Stimulated activated CD8-positive, alpha-beta memory T cell treated with anti-CD3 and anti-CD28 coated beads, Interleukin-7, amount 100 ng/mL, for 4 hours (primary cell): ENCODE results near the gene SLC35A4.
"Not testable (repeated sequence)": the region's sequence is repeated elsewhere in the genome, so short reads cannot be mapped to it uniquely, and the experiment has no call there.

Experiments used
- DNase-seq, 2 donors: peaks; one replicate each; pipeline ENCODE4 v3.0.0-alpha.2; 2020; ENCODE audit warnings: low read depth in 2 of 2

The SLC35A4 gene

GRCh38 chr5:140558542-140558941 lies 6.1 kb upstream of the SLC35A4 start:
- DNase-seq, result no peak

GRCh38 chr5:140560227-140560626 lies 4.4 kb upstream of the SLC35A4 start:
- DNase-seq, result no peak

GRCh38 chr5:140561753-140562523 lies 2.7 kb upstream of the SLC35A4 start:
- no peak for DNase-seq

DNA sequence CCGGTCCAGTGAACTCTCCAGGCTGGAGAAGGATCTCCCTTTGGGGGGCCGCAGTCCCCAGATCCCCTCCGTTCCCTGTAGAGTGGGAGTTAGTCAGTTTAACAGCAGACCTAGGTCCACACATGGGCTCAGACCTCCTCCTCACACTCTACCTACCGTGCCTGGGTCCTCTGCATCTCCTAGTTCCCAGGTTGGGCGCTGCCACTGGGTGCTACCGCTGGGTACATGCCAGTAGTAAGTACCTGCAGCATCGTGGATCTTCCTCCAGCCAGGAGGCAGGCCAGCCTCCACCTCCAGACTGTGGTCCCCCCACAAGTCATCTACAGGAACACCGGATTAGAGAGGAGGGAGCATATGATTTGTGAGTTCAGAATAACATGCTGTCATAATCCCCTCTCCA lies 1.0 kb upstream of the SLC35A4 start:
- no peak for DNase-seq

- DNase-seq, result no peak
These were observed 574 bp downstream of the SLC35A4 start for GRCh38 chr5:140565024-140565779.

DNA sequence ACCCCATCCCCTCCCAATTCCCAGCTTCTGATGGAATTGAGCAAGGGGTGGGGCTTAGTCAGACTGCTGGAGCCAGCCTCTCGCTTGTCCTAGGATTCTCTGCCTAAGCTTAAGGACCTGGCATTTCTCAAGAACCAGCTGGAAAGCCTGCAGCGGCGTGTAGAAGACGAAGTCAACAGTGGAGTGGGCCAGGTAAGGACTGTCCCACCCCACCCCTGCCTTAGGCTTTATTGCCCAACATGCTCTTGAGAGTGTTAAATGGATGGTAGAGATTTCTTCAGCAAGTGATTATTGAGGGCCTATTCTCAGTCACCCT lies 1.1 kb downstream of the SLC35A4 start:
- DNase-seq, result no peak

DNA sequence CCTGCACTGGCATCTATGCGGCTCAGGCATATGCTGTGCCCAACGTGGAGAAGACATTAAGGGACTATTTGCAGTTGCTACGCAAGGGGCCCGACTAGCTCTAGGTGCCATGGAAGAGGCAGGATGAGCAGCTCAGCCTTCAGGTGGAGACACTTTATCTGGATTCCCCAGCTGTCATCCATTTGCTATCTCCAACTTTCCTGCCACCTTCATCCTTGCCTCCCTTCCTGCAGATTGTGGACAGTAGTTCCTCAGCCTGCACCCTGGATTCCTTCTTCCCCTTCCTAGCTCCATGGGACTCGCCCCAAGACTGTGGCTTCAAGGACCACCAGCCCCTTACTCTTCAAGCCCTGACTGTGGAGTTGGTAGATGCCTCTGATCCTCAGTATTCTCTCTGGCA lies 2.0 kb downstream of the SLC35A4 start:
- no peak for DNase-seq

GRCh38 chr5:140567136-140567818 lies 2.6 kb downstream of the SLC35A4 start:
- no peak for DNase-seq

GRCh38 chr5:140567871-140568270 lies 3.2 kb downstream of the SLC35A4 start:
- no peak for DNase-seq

DNA sequence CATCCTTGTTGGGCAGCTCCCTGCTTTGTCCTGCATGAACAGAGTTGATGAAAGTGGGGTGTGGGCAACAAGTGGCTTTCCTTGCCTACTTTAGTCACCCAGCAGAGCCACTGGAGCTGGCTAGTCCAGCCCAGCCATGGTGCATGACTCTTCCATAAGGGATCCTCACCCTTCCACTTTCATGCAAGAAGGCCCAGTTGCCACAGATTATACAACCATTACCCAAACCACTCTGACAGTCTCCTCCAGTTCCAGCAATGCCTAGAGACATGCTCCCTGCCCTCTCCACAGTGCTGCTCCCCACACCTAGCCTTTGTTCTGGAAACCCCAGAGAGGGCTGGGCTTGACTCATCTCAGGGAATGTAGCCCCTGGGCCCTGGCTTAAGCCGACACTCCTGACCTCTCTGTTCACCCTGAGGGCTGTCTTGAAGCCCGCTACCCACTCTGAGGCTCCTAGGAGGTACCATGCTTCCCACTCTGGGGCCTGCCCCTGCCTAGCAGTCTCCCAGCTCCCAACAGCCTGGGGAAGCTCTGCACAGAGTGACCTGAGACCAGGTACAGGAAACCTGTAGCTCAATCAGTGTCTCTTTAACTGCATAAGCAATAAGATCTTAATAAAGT lies 3.9 kb downstream of the SLC35A4 start:
- no peak for DNase-seq

DNA sequence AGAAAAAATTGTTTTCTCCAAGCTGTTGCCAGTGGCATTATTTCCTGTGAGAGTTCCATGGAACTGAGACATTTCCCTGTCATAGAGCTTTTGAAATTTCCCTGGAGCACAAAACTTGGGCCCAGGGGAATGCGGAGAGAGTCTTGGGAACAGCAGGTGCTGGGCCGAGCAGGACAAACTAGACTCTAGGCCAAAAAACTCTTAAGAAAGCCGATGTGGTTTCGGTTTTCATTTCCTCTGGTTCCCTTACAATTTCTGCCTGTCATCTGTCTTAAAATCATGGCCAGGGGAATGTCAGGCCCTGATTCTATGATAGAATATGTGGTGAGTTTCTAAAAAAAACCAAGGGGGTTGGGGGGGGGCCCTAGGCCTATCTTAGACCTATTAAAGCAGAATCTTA lies 4.6 kb downstream of the SLC35A4 start:
- DNase-seq, result no peak

GRCh38 chr5:140570058-140570457 lies 5.4 kb downstream of the SLC35A4 start:
- no peak for DNase-seq

DNA sequence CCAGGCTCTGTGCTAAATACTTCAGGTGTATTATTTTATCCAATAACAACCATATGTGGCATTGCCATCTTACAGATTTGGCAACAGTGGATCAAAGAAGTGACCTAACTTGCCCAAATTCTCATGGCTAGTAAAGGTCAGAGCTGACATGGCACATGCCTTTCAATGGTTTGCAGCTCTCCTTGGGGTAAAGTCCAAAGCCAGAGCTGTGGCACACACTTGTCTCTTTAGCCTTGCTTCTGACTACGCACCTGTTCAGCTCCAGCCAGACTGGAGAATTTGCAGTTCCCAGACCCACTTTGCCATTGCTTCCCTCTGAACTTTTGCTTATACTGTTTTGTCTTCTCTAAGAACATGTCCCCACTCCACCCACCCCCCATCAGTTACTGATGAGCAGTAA lies 5.9 kb downstream of the SLC35A4 start:
- no peak for DNase-seq

DNA sequence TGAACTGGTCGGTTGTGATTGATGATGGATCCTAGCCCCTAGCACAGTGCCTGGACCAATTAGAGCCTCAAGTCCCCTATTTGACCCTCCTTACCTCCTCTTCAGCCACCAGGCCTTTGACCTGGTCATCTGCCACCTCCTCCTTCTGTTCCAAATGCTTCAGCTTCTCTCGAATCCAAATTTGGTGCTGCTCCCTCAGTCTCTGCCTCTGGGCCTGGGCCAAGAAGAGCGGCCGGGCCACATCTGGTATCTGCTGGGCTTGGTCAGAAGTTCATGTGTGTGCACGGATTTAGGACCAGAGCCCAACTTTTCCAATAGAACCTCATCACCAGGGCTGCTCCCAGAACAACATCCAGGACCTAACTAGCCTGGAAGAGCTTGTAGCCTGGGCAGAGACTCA lies 6.5 kb downstream of the SLC35A4 start:
- DNase-seq, result no peak

DNA sequence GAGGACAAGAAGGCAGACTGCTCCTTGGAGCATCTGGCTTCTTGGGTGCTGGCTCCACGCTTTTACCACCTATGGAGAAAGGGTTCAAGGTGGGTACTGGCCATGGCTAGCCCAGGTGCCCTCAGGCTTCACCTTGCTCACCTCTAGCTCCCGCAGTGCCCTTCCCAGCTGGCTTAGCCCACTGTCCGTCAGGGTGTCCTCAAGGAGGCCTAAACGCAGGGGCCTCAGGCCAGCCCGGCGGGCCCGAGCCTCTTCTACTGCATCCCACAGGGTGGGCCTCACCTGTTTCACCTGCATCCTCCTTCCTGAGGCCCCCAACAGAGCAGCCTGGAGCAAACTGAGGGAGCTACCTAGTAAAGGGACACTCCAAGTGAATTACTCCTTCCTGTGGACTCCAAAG lies 9.1 kb downstream of the SLC35A4 start:
- no peak for DNase-seq

- no peak for DNase-seq
These were observed 9.5 kb downstream of the SLC35A4 start for GRCh38 chr5:140574165-140574564.

GRCh38 chr5:140575309-140575708 lies 10.7 kb downstream of the SLC35A4 start:
- DNase-seq, result no peak

DNA sequence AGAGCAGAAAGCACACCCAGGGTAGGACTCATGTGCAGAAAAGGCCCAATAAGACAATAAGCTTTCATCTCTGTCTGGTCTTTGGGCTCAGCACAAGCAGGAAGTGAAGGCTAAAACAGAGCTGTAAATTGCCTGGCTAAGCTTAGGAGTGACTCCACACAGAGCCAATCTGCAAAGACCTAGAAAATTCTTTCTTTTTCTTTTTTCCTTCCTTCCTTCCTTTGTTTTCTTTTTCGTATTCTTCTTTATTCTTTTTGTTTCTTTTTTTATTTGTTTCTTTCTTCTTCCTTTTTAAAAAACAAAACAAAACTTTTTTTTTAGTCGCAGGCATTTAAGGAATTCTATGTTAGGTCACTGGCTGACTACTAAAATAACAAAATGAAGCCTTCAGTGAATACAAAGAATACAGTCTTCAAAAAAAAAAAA lies 12.2 kb downstream of the SLC35A4 start:
- DNase-seq, result no peak

DNA sequence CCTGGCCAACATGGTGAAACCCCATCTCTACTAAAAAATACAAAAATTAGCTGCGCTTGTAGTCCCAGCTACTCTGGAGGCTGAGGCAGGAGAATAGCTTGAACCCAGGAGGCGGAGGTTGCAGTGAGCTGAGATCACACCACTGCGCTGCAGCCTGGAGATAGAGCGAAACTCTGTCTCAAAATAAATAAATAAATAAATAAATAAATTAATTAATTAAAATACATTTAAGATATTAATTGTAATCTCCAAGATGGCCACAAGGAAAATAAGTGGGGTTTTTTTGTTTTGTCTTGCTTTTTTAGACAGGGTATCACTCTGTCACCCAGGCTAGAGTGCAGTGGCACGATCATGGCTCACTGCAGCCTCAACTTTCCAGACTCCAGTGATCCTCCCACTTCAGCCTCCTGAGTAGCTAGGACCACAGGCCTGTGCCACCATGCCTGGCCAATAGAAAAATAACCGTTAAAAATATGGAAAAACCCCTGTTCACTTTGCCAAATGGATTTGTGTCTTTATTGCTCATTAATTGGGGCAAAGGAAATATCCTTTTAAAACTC lies 14.6 kb downstream of the SLC35A4 start:
- not testable (repeated sequence) for DNase-seq

DNA sequence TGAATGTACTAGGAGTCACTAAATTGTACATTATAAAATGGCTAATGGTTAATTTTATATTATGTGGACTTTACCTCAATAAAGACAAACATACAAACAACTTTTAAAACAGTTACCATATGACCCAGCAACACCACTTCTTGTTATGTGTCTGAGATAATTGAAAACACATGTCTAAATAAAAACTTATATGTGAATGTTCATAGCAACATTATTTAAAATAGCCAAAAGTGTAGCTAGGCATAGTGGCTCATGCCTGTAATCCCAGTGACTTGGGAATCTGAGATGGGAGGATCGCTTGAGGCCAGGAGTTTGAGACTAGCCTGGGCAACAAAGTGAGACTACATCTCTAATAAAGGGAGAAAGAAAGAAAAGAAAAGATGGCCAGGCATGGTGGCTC lies 22.9 kb downstream of the SLC35A4 start:
- no peak for DNase-seq

DNA sequence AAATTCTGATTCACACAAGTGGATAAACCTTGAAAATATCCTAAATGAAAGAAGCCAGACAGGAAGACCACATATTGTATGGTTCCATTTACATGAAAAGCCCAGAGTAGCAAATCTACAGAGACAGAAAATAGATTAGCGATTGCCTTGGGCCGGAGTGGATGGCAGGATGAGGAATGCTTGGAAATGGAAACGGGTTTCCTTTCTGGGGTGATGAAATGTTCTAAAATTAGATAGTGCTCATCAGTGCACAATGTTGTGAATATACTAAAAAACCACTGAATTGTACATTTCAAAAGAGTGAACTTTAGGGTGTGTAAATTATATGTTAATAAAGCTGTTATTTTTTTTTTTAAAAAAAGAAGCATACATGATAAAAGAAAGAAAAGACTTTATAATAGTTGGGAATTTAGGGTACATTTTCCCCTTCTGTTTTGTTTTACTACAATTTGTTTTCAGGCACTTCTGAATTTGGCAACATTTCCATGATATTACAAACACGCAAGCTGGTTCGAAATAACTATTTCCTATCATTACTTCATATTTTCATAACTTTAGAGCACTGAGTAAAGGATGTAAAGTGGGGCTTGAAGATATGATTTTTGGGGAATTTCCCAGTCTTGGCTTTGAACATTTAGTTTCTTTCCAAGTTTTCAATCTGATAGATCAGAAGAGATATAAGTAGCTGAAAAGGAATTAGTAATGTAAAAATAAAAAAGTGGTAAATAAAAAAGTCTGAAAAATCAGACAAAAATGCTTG lies 23.9 kb downstream of the SLC35A4 start:
- DNase-seq, result no peak
